GM19468 (cell line): Measurements from ENCODE around the gene KCNJ8.
"Not testable (repeated sequence)": the region's sequence is repeated elsewhere in the genome, so short reads cannot be mapped to it uniquely, and the experiment has no call there.

Experiments
- ATAC-seq: cut with Tn5 transposase; IDR thresholded peaks from one replicate; pipeline ENCODE4 v1.9.1; 2021; ENCODE audit warnings: mild to moderate bottlenecking, moderate library complexity, moderate number of reproducible peaks; ENCODE audit not compliant: unreplicated experiment; ENCODE audit errors: extremely low read depth

The KCNJ8 gene

GRCh38 chr12:21774358-21775132 is at the start of gene KCNJ8:
Gene KCNJ8 (minus strand): TSS chr12:21774706. CDS start chr12:21773616, 1,090 bp downstream.
- ATAC-seq: no peak

GRCh38 chr12:21823581-21823980 is 49.1 kb upstream of the KCNJ8 start:
- ATAC-seq: no peak

GRCh38 chr12:21819678-21820077 is 45.2 kb upstream of the KCNJ8 start:
- ATAC-seq: no peak

- ATAC-seq: no peak
Observed at GRCh38 chr12:21819236-21819635, 44.7 kb upstream of the KCNJ8 start.

DNA sequence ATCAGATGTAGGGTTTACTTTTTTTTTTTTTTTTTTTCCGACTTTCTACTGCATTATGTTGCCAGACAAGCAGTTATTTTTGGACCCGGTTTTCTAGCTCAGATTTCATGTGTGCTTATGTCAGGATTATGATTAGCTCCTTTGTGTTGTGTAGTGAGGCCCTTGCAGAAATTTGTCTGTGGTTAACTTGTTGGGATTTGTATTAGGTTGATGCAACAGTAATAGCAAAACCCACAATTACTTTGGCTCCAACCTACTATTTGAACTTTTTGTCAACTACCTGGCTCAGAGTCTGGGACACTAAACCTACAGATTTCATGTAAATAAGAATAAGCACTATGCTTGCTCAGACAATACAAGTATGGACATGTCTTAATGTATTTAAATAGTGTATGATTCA is 44.1 kb upstream of the KCNJ8 start:
- no peak for ATAC-seq

GRCh38 chr12:21815306-21816062 is 41.0 kb upstream of the KCNJ8 start:
- ATAC-seq: no peak

GRCh38 chr12:21814814-21815213 is 40.3 kb upstream of the KCNJ8 start:
- no peak for ATAC-seq

DNA sequence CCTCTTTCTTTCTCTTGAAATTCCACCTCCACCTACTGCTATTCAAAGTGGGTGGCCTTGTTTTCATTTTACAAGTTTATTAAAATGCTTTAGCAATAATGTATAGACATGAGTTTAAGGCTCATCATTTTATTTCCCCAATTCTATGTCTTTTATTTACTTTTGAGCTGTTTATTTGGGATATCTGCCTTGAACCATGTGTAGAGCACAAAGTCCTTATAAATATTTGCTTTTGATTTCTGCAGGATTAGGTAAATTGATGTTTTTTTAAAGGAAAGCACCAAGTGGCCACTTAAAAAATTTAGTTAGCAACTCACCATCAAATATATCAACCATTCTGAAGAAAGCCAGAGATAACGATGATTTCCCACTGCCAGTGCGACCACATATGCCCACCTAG is 39.8 kb upstream of the KCNJ8 start:
- ATAC-seq: no peak

GRCh38 chr12:21813751-21814150 is 39.2 kb upstream of the KCNJ8 start:
- ATAC-seq: no peak

DNA sequence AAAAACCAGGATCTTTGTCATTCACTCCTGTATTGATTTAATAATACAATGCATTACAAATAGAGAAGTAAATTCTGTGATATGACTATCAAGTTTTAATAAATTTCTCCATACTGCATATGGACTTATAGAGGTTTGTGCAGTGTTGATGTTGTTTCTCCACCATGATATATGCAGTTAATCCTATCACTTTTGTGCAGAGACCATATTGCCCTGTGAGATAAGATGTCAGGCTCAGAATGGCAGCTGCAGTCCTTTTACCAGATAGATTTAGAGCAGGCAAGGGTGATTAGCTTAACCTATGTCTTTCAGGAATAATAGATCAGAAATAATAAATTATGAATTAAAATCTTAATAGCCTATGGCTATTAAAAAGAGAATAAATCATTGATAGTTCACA is 38.6 kb upstream of the KCNJ8 start:
- ATAC-seq: no peak

GRCh38 chr12:21812340-21812739 is 37.8 kb upstream of the KCNJ8 start:
- not testable (repeated sequence) for ATAC-seq

GRCh38 chr12:21809100-21809499 is 34.6 kb upstream of the KCNJ8 start:
- ATAC-seq: no peak

- ATAC-seq: no peak
Observed at GRCh38 chr12:21806255-21806654, 31.7 kb upstream of the KCNJ8 start.

DNA sequence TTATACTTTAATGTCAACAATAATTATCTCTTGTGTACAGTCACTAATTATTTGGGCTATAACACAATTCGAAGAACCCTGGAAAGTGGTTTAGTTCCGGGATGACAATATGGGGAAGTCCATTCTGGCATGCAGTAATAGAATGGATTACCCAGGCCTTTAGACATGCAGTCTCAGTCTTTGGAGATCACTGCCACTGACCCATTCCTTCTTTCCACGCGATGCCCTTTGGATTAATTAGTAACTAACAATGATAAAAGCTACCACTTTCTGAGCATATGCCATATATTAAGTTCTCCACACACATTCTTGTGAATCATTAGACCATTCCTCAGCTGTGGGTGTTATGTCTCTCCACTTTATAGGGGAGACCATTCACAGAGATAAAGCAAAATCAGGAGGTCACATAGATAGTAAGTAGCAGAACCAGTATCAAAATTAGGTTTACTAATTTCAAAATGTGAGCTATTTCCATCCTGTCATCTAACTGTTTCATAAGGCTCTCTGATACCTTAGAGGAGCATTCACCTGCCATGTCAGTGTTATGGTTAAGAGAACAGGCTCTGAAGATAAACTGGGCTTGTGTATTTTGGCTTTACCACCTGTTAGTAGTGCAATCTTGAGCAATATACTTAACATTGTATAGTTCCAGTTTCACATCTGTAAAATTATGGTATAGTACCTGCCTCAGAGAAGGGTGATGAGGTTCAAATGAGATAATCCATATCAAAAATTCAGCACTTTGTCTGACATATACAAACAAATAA is 27.2 kb upstream of the KCNJ8 start:
- ATAC-seq: no peak

DNA sequence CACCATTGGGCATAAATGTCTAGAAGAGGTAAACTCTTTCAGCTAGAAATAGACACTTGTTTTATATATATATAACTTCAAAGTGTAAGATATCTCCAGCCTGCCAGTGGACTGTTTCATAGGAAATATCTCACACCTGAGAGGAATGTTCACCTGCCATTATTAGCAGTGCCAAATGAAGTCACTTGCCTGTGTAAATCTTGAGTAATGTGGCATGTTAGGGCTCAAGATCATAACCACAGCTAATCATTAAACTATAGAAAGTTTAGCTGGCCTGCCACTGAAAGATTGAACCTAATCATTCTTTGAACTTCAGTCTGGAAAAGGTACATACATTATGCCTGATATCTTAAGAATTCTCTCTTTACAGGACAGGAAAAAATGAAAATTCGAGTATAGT is 25.5 kb upstream of the KCNJ8 start:
- no peak for ATAC-seq

GRCh38 chr12:21797539-21797938 is 23.0 kb upstream of the KCNJ8 start:
- ATAC-seq: no peak

- ATAC-seq: no peak
Observed at GRCh38 chr12:21795648-21796328, 21.3 kb upstream of the KCNJ8 start.

DNA sequence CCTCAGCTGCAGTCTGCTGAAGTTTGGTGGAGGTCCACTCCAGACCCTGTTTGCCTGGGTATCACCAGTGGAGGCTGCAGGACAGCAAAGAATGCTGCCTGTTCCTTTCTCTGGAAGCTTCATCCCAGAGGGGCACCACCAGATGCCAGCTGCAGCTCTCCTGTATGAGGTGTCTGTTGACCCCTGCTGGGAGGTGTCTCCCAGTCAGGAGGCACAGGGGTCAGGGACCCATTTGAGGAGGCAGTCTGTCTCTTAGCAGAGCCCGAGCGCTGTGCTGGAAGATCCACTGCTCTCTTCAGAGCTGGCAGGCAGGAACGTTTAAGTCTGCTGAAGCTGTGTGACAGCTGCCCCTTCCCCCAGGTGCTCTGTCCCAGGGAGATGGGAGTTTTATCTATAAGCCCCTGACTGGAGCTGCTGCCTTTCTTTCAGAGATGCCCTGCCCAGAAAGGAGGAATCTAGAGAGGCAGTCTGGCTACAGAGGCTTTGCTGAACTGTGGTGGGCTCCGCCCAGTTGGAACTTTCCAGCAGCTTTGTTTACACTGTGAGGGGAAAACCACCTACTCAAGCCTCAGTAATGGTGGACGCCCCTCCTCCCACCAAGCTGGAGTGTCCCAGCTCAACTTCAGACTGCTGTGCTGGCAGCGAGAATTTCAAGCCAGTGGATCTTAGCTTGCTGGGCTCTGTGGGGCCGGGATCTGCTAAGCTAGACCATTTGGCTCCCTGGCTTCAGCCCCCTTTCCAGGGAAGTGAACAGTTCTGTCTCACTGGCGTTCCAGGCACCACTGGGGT is 20.5 kb upstream of the KCNJ8 start:
- not testable (repeated sequence) for ATAC-seq

DNA sequence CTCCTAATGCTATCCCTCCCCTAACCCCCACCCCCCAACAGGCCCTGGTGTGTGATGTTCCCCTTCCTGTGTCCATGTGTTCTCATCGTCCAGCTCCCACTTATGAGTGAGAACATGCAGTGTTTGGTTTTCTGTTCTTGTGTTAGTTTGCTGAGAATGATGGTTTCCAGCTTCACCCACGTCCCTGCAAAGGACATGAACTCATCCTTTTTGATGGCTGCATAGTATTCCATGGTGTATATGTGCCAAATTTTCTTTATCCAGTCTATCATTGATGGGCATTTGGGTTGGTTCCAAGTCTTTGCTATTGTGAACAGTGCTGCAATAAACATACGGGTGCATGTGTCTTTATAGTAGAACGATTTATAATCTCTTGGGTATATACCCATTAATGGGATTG is 15.2 kb upstream of the KCNJ8 start:
- ATAC-seq: not testable (repeated sequence)
